GM12874 (cell line): Measurements from ENCODE around the gene RXFP2.

ENCODE experiments used
- CTCF ChIP-seq: IDR thresholded peaks from 2 replicates; pipeline ENCODE4 v1.5.1; 2011; ENCODE audit warnings: low read depth, mild to moderate bottlenecking, control low read depth, low read length, moderate library complexity; ENCODE audit not compliant: insufficient read depth

The RXFP2 gene

GRCh38 chr13:31775686-31776085 is 36.4 kb downstream of the RXFP2 start:
- no peak for TF ChIP-seq CTCF

GRCh38 chr13:31781064-31781463 is 41.7 kb downstream of the RXFP2 start:
- TF ChIP-seq CTCF: no peak

- TF ChIP-seq CTCF: no peak
Observed at GRCh38 chr13:31786011-31786410, 46.7 kb downstream of the RXFP2 start.

GRCh38 chr13:31790992-31791391 is 51.7 kb downstream of the RXFP2 start:
- TF ChIP-seq CTCF: no peak

GRCh38 chr13:31793246-31793645 is 53.9 kb downstream of the RXFP2 start:
- no peak for TF ChIP-seq CTCF

GRCh38 chr13:31794452-31794851 is 55.1 kb downstream of the RXFP2 start:
- no peak for TF ChIP-seq CTCF

- TF ChIP-seq CTCF: no peak
Observed at GRCh38 chr13:31797154-31797775, 57.9 kb downstream of the RXFP2 start.

GRCh38 chr13:31798189-31798588 is 58.9 kb downstream of the RXFP2 start:
- no peak for TF ChIP-seq CTCF
